Osteocyte (in vitro differentiated cells): ENCODE measurements around the gene SATB2. TPM values are rescaled to one million over a fixed set of nuclear protein-coding genes. Genes with fewer than 3 reads are reported as not detected.

Source experiments
- DNase-seq: peaks from one replicate; pipeline ENCODE4 v3.0.0; 2021; ENCODE audit warnings: mixed read lengths; ENCODE audit not compliant: unreplicated experiment; ENCODE audit errors: extremely low spot score
- H3K27ac Mint-ChIP-seq: one replicate; pipeline ENCODE4 v1.8.0; 2021; ENCODE audit warnings: mild to moderate bottlenecking, mixed read lengths; ENCODE audit not compliant: unreplicated experiment
- H3K27me3 Mint-ChIP-seq: one replicate; pipeline ENCODE4 v1.8.0; 2021; ENCODE audit warnings: mixed read lengths; ENCODE audit not compliant: unreplicated experiment
- H3K36me3 Mint-ChIP-seq: one replicate; pipeline ENCODE4 v1.8.0; 2021; ENCODE audit warnings: mixed read lengths; ENCODE audit not compliant: unreplicated experiment
- H3K4me1 Mint-ChIP-seq: one replicate; pipeline ENCODE4 v1.8.0; 2021; ENCODE audit warnings: mixed read lengths; ENCODE audit not compliant: unreplicated experiment
- H3K4me3 Mint-ChIP-seq: one replicate; pipeline ENCODE4 v1.8.0; 2021; ENCODE audit warnings: mild to moderate bottlenecking, moderate library complexity, mixed read lengths; ENCODE audit not compliant: unreplicated experiment
- H3K9me3 Mint-ChIP-seq: one replicate; pipeline ENCODE4 v1.8.0; 2021; ENCODE audit warnings: mixed read lengths; ENCODE audit not compliant: unreplicated experiment
- CTCF ChIP-seq: fragments of 200-600 bp; sonication (generic); IDR thresholded peaks from 2 replicates; pipeline ENCODE4 v1.5.0; 2021; ENCODE audit warnings: antibody characterized with exemption, mild to moderate bottlenecking, moderate library complexity
- total RNA-seq: library from RNA; stranded (reverse); gene quantifications from 2 replicates; pipeline ENCODE4 v1.2.1, GENCODE V29; 2021

SATB2 gene
- total RNA-seq, 1 donor from 2014 or later, result 11.6 TPM

- Mint-ChIP-seq H3K9me3 (no peaks in the 10 kb centered on the region), H3K4me1 (no peaks in the 10 kb centered on the region), H3K4me3 (no peak overlapping the region), H3K27ac (no peak overlapping the region), H3K27me3 (no peaks in the 10 kb centered on the region), H3K36me3 (peaks cover 4% of the 10 kb centered on the region)
- no peak for TF ChIP-seq CTCF
- DNase-seq, result no peak
These were observed 131.9 kb downstream of the SATB2 start for GRCh38 chr2:199325881-199326280.

GRCh38 chr2:199322151-199322550 is 135.6 kb downstream of the SATB2 start:
- H3K9me3 Mint-ChIP-seq, result no peaks in the 10 kb centered on the region
- peaks cover 1% of the 10 kb centered on the region for H3K36me3 Mint-ChIP-seq
- H3K27ac Mint-ChIP-seq, result no peak overlapping the region
- no peak for TF ChIP-seq CTCF
- DNase-seq, result no peak
- H3K4me1 Mint-ChIP-seq, result no peaks in the 10 kb centered on the region
- no peak overlapping the region for H3K4me3 Mint-ChIP-seq
- H3K27me3 Mint-ChIP-seq, result no peaks in the 10 kb centered on the region

- no peak overlapping the region for H3K4me3 Mint-ChIP-seq
- DNase-seq, result no peak
- no peak for TF ChIP-seq CTCF
- no peaks in the 10 kb centered on the region for H3K4me1 Mint-ChIP-seq
- H3K36me3 Mint-ChIP-seq, result peaks cover 4% of the 10 kb centered on the region
- H3K27me3 Mint-ChIP-seq, result no peaks in the 10 kb centered on the region
- no peak overlapping the region for H3K27ac Mint-ChIP-seq
- H3K9me3 Mint-ChIP-seq, result no peaks in the 10 kb centered on the region
These were observed 140.1 kb downstream of the SATB2 start for GRCh38 chr2:199317646-199318045.

GRCh38 chr2:199316851-199317250 is 140.9 kb downstream of the SATB2 start:
- no peaks in the 10 kb centered on the region for H3K4me1 Mint-ChIP-seq
- H3K27ac Mint-ChIP-seq, result no peak overlapping the region
- no peak for TF ChIP-seq CTCF
- H3K4me3 Mint-ChIP-seq, result no peak overlapping the region
- H3K27me3 Mint-ChIP-seq, result no peaks in the 10 kb centered on the region
- DNase-seq, result no peak
- peaks cover 4% of the 10 kb centered on the region for H3K36me3 Mint-ChIP-seq
- no peaks in the 10 kb centered on the region for H3K9me3 Mint-ChIP-seq

- TF ChIP-seq CTCF, result no peak
- DNase-seq, result no peak
- no peaks in the 10 kb centered on the region for H3K27me3 Mint-ChIP-seq
- H3K4me3 Mint-ChIP-seq, result no peak overlapping the region
- no peaks in the 10 kb centered on the region for H3K9me3 Mint-ChIP-seq
- no peaks in the 10 kb centered on the region for H3K4me1 Mint-ChIP-seq
- H3K36me3 Mint-ChIP-seq, result peaks cover 4% of the 10 kb centered on the region
- H3K27ac Mint-ChIP-seq, result no peak overlapping the region
These were observed 142.2 kb downstream of the SATB2 start for GRCh38 chr2:199315299-199316179.
